ENCODE data around the gene PITX1.
A peak's percentile ranks its signal among the peaks of the same experiment; 100 is the strongest.

The PITX1 gene

DNA sequence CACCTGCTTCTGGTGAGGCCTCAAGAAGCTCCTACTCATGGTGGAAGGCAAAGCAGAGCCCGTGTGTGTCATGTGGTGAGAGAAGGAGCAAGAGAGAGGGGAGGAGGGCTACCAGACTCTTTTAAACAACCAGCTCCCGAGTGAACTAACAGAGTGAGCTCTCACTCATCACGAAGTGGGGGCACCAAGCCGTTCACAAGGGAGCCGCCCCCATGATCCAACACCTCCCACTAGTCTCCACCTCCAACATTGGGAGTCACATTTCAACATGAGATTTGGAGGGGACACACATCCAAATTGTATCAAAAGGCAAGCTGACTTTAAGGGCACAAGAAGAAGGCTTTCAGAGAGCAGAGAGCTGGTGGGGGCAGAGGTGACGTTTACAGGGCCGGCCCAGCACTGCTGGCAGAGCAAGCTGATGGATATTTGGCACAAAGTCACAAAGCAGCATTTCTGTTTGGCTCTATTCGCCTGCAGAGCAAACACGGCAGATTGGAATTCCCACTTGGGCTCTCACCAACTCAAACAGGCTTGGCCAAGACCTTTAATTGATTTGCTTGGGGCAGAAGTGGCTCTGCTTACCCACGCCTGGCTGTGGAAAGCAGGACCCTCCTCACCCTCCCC is 20.0 kb downstream of the PITX1 start:
- in situ Hi-C loops (cut with HindIII; ENCODE audit: low pct_unique_long_range_greater_than_20kb, low sequenced_read_pairs): no loop called here
- TF ChIP-seq JUND (IDR thresholded peaks at IDR 0.05; ENCODE audit: low read depth): no peak
- peak; percentile 86 to 98 for DNase-seq (ENCODE audit: low read depth in 1 of 2, low spot score in 1 of 2)

- no peak for TF ChIP-seq JUND (IDR thresholded peaks at IDR 0.05; ENCODE audit: low read depth)
- in situ Hi-C loops (cut with HindIII; ENCODE audit: low pct_unique_long_range_greater_than_20kb, low sequenced_read_pairs): no loop called here
- no peak for DNase-seq (ENCODE audit: low read depth in 1 of 2, low spot score in 1 of 2)
Measured at GRCh38 chr5:135013445-135013844, 20.6 kb downstream of the PITX1 start.

DNA sequence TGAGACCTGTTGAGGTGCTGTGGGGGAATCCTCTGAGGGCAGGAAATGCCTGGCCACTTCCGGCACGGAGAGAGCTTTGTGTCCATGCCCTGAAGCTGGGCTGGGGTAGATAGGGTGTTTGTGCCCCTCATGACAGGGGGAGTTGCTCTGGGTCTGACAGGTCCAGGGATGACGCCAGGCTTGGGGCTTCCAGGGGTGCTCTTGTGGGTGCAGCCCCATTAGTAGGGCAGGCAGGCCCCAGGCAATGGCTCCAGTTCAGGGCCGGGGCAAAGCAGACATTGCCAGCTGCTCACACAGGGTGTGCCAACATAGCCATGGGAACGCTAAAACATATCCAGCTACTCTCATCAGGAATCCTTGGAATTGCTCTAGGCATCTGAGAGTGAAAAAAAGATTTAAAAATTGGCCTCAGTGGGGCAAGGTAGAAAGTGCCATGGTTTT is 21.1 kb downstream of the PITX1 start:
- TF ChIP-seq JUND (IDR thresholded peaks at IDR 0.05; ENCODE audit: low read depth): no peak
- DNase-seq (ENCODE audit: low read depth in 1 of 2, low spot score in 1 of 2): peak in 1 of 2 experiments; percentile 84
- in situ Hi-C loops (cut with HindIII; ENCODE audit: low pct_unique_long_range_greater_than_20kb, low sequenced_read_pairs): no loop called here

GRCh38 chr5:135012033-135012588 is 21.9 kb downstream of the PITX1 start:
- TF ChIP-seq JUND (IDR thresholded peaks at IDR 0.05; ENCODE audit: low read depth): no peak
- DNase-seq (ENCODE audit: low read depth in 1 of 2, low spot score in 1 of 2): no peak
- in situ Hi-C loops (cut with HindIII; ENCODE audit: low pct_unique_long_range_greater_than_20kb, low sequenced_read_pairs): no loop called here

GRCh38 chr5:135011355-135012032 is 22.5 kb downstream of the PITX1 start:
- in situ Hi-C loops (cut with HindIII; ENCODE audit: low pct_unique_long_range_greater_than_20kb, low sequenced_read_pairs): no loop called here
- no peak for DNase-seq (ENCODE audit: low read depth in 1 of 2, low spot score in 1 of 2)

DNA sequence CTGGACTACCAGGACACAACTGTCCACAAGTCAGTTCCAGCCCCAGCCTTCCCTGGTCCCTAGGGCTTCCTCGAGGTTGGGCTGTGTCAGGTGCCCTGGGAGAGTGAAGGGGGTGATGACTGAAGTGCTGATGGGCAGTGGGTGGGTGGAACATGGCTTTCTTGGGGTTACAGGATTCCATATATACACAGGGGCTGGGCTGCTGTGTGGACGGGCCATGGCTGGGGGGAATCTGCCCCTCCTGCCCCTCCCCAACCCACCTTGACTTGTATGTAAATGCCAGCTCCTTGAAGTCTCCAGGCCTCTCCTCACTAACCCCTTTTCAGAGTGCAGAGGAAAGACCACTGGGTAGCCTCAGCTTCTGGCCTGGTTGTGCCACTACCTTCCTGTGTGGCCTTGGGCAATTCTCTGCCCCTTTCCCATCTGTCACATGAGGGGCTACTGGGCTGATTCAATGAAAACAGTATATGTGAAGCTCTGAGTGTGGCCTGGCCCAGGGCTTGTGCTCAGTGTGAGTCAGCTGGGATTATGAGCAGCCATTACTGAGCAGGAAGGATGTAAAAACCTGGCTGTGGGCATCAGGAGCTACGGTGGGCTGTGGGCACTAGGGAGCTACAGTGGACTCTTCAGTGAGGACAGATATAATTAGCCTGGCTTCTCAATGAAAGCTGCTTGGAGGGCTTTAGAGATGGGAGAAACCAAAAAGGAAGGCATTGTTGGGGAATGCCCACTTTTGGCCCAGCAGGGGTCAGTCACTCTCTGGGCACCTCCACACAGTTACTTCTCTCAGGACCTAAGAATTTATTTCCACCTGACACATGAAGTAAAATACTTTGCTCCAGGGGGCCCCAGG is 23.3 kb downstream of the PITX1 start:
- in situ Hi-C loops (cut with HindIII; ENCODE audit: low pct_unique_long_range_greater_than_20kb, low sequenced_read_pairs): no loop called here
- DNase-seq (ENCODE audit: low read depth in 1 of 2, low spot score in 1 of 2): peak in 1 of 2 experiments; percentile 76
- TF ChIP-seq JUND (IDR thresholded peaks at IDR 0.05; ENCODE audit: low read depth): no peak

More at GRCh38 chr5:135011355-135012032, 22.5 kb downstream of the PITX1 start:
- no peak for TF ChIP-seq JUND (IDR thresholded peaks at IDR 0.05; ENCODE audit: low read depth)

- in situ Hi-C loops (cut with HindIII; ENCODE audit: low pct_unique_long_range_greater_than_20kb, low sequenced_read_pairs): no loop called here
- no peak for TF ChIP-seq JUND (IDR thresholded peaks at IDR 0.05; ENCODE audit: low read depth)
- peak in 1 of 2 experiments; percentile 54 for DNase-seq (ENCODE audit: low read depth in 1 of 2, low spot score in 1 of 2)
Measured at GRCh38 chr5:135009736-135010501, 24.1 kb downstream of the PITX1 start.

DNA sequence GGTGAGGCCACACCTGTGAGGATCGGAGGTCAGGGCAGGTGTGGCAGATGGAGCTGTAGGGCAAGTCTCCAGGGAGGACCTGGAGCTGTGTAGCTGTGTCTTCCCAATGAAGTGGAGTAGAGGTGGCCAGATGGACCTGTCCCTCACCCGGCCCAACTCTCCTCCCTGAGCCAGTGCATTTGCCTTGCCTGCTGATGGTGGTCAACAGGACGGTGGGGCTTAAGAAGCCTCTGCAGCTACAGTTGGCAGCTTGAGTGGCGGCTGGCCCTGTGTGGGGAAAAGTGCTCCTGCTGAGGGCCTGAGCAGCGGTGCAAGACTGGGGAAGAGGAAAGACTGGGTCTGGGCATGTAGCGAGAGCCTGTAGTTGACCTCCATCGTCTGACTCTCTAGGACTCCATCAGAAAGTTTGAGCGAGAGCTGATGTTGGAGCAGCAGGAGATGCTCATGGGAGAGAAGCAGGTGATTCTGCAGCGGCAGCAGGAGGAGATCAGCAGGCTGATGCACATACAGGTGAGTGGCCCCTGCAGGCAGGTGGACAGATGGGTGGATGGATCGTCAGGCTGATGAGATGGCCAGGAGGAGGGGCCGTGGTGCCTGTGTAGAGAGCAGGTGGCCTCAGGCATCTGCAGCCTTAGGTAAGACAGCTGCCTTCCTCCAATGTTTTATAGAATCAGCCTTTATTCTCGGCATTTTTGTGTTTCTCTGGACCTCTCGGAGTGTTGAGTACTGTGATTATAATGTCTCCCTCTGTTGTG is 24.9 kb downstream of the PITX1 start:
- no peak for DNase-seq (ENCODE audit: low read depth in 1 of 2, low spot score in 1 of 2)
- in situ Hi-C loops (cut with HindIII; ENCODE audit: low pct_unique_long_range_greater_than_20kb, low sequenced_read_pairs): no loop called here
- no peak for TF ChIP-seq JUND (IDR thresholded peaks at IDR 0.05; ENCODE audit: low read depth)

DNA sequence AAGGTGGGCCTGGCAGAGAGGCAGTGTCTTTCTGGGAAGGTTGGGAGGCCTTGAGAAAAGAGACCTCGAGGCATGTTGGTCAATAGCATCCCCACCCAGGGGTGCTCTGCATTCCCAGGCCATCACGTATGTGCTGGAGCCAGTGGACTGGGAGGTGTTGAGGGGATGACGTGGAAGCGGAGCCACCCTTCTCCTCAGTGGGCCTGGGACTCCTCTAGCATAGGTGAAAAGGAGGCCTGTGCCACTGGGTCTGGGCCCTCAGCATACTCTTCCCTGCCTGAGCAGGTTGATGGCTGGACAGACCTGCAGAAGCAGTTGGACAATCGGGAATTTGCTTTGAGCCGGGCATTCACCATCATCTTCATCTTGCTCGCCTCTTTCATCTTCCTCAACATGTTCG is 25.5 kb downstream of the PITX1 start:
- no peak for DNase-seq (ENCODE audit: low read depth in 1 of 2, low spot score in 1 of 2)
- in situ Hi-C loops (cut with HindIII; ENCODE audit: low pct_unique_long_range_greater_than_20kb, low sequenced_read_pairs): no loop called here
- TF ChIP-seq JUND (IDR thresholded peaks at IDR 0.05; ENCODE audit: low read depth): no peak

DNA sequence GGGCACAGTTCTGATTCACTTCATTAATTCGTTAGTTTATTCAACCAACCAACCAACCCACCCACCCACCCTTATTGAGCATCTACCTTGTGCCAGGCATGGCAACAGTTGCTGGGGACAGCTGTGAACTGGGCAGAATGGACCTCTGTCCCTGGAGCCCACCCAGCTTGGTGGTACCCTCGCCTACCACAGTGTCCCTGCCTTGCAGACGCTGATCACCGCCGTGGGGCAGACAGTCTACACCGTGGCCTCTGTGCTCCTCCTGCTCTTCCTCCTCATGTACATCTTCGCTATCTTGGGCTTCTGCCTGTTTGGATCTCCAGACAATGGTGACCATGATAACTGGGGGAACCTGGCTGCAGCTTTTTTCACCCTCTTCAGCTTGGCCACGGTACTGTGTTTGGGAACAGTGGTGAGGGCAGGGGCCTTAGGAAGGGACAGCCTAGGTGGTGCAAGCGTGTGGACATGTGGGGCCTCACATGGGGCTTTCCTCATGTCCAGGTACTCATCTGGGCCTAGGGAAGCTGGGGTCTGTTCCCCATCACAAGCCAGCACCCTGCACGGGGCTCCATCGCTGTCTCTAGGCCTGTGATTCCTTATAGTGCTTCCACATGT is 26.2 kb downstream of the PITX1 start:
- no peak for DNase-seq (ENCODE audit: low read depth in 1 of 2, low spot score in 1 of 2)
- no peak for TF ChIP-seq JUND (IDR thresholded peaks at IDR 0.05; ENCODE audit: low read depth)
- in situ Hi-C loops (cut with HindIII; ENCODE audit: low pct_unique_long_range_greater_than_20kb, low sequenced_read_pairs): no loop called here

- in situ Hi-C loops (cut with HindIII; ENCODE audit: low pct_unique_long_range_greater_than_20kb, low sequenced_read_pairs): no loop called here
- no peak for TF ChIP-seq JUND (IDR thresholded peaks at IDR 0.05; ENCODE audit: low read depth)
- no peak for DNase-seq (ENCODE audit: low read depth in 1 of 2, low spot score in 1 of 2)
Measured at GRCh38 chr5:135007305-135007704, 26.7 kb downstream of the PITX1 start.
